MM.1S (cell line): Measurements from ENCODE around the gene LRP5.
"Not testable (repeated sequence)": the region's sequence is repeated elsewhere in the genome, so short reads cannot be mapped to it uniquely, and the experiment has no call there.

ENCODE experiments used
- DNase-seq: peaks from one replicate; pipeline ENCODE4 v3.0.0-alpha.2; 2015
- H2AFZ ChIP-seq: fragments of 300-600 bp; sonication (generic); 2 replicates; pipeline ENCODE4 v1.6.0; 2016; ENCODE audit warnings: antibody characterized with exemption, low read length
- H3F3A ChIP-seq: fragments of 300-600 bp; sonication (generic); 2 replicates; pipeline ENCODE4 v1.6.1; 2016; ENCODE audit warnings: mild to moderate bottlenecking, antibody characterized with exemption, low read length, moderate library complexity, mixed read lengths; ENCODE audit not compliant: insufficient read depth
- H3K27ac ChIP-seq: fragments of 300-600 bp; sonication (generic); 2 replicates; pipeline ENCODE4 v1.5.1; 2016; ENCODE audit warnings: mild to moderate bottlenecking, low read length
- H3K27me3 ChIP-seq: fragments of 300-600 bp; sonication (generic); replicated peaks from 2 replicates; pipeline ENCODE4 v1.6.0; 2016; ENCODE audit warnings: low read length; ENCODE audit not compliant: insufficient read depth
- H3K36me3 ChIP-seq: fragments of 300-600 bp; sonication (generic); replicated peaks from 2 replicates; pipeline ENCODE4 v1.6.1; 2016; ENCODE audit warnings: mild to moderate bottlenecking, low read length, mixed read lengths; ENCODE audit not compliant: insufficient read depth
- H3K4me1 ChIP-seq: fragments of 300-600 bp; sonication (generic); 2 replicates; pipeline ENCODE4 v1.6.1; 2016; ENCODE audit warnings: low read length, mixed read lengths
- H3K4me2 ChIP-seq: fragments of 300-600 bp; sonication (generic); 2 replicates; pipeline ENCODE4 v1.6.0; 2016; ENCODE audit warnings: low read depth, low read length
- H3K4me3 ChIP-seq: fragments of 300-600 bp; sonication (generic); 2 replicates; pipeline ENCODE4 v1.5.1; 2016; ENCODE audit warnings: low read length, mixed read lengths
- H3K79me2 ChIP-seq: fragments of 300-600 bp; sonication (generic); 2 replicates; pipeline ENCODE4 v1.6.1; 2016; ENCODE audit warnings: mixed run types, low read length, mixed read lengths
- H3K9ac ChIP-seq: fragments of 300-600 bp; sonication (generic); 2 replicates; pipeline ENCODE4 v1.6.1; 2016; ENCODE audit warnings: low read length, mixed read lengths
- H3K9me2 ChIP-seq: fragments of 300-600 bp; sonication (generic); replicated peaks from 2 replicates; pipeline ENCODE4 v1.6.1; 2016; ENCODE audit warnings: mild to moderate bottlenecking, low read length, mixed read lengths; ENCODE audit not compliant: insufficient read depth
- H3K9me3 ChIP-seq: fragments of 300-600 bp; sonication (generic); replicated peaks from 2 replicates; pipeline ENCODE4 v1.6.1; 2016; ENCODE audit warnings: mild to moderate bottlenecking, low read length, mixed read lengths; ENCODE audit not compliant: insufficient read depth
- H4K20me1 ChIP-seq: fragments of 300-600 bp; sonication (generic); 2 replicates; pipeline ENCODE4 v1.6.1; 2016; ENCODE audit warnings: mild to moderate bottlenecking, low read length, moderate library complexity, mixed read lengths; ENCODE audit not compliant: insufficient read depth
- CTCF ChIP-seq: fragments of 300-600 bp; sonication (generic); IDR thresholded peaks from 2 replicates; pipeline ENCODE4 v1.5.1; 2016; ENCODE audit warnings: antibody characterized with exemption, low read length, mixed read lengths
- EZH2 ChIP-seq: fragments of 300-600 bp; sonication (generic); optimal IDR thresholded peaks from 2 replicates; pipeline ENCODE3; 2017; ENCODE audit warnings: low read depth, mild to moderate bottlenecking, antibody characterized with exemption, low read length, mixed read lengths
- EZH2phosphoT487 ChIP-seq: fragments of 300-600 bp; sonication (generic); IDR thresholded peaks from 2 replicates; pipeline ENCODE4 v1.6.1; 2018; ENCODE audit warnings: antibody characterized with exemption, low read length

LRP5 gene

GRCh38 chr11:68298659-68299516 is 13.5 kb upstream of the LRP5 start:
- Histone ChIP-seq H3K4me3 (no peak overlapping the region), H3K9me2 (no peaks in the 10 kb centered on the region), H3K36me3 (no peaks in the 10 kb centered on the region), H3K4me2 (no peak overlapping the region), H3K27ac (no peak overlapping the region), H3F3A (no peaks in the 10 kb centered on the region), H4K20me1 (no peaks in the 10 kb centered on the region), H3K79me2 (no peaks in the 10 kb centered on the region), H3K9me3 (no peaks in the 10 kb centered on the region), H3K4me1 (peaks cover 5% of the 10 kb centered on the region), H3K27me3 (no peaks in the 10 kb centered on the region), H3K9ac (no peak overlapping the region), H2AFZ (no peak overlapping the region)
- DNase-seq, result no peak
- TF ChIP-seq EZH2, result no peak
- no peak for TF ChIP-seq CTCF
- TF ChIP-seq EZH2phosphoT487, result no peak

- not testable (repeated sequence) for H3K9me2 ChIP-seq, H4K20me1 ChIP-seq, DNase-seq, H3K79me2 ChIP-seq, H3K4me1 ChIP-seq, H3K9ac ChIP-seq, H3K9me3 ChIP-seq, H3K27ac ChIP-seq, H3K4me3 ChIP-seq, H2AFZ ChIP-seq, H3F3A ChIP-seq, H3K36me3 ChIP-seq, H3K4me2 ChIP-seq, H3K27me3 ChIP-seq
Measured at GRCh38 chr11:68299517-68299879, 12.9 kb upstream of the LRP5 start.

GRCh38 chr11:68300076-68300830 is 12.1 kb upstream of the LRP5 start:
- H3K79me2 ChIP-seq, result no peaks in the 10 kb centered on the region
- no peaks in the 10 kb centered on the region for H3K27me3 ChIP-seq
- H2AFZ ChIP-seq, result no peak overlapping the region
- H3K36me3 ChIP-seq, result no peaks in the 10 kb centered on the region
- TF ChIP-seq EZH2 (no peak), EZH2phosphoT487 (no peak), CTCF (no peak)
- no peaks in the 10 kb centered on the region for H3K9me2 ChIP-seq
- no peak overlapping the region for H3K4me3 ChIP-seq
- H3K9me3 ChIP-seq, result no peaks in the 10 kb centered on the region
- H3K4me1 ChIP-seq, result peaks cover 3% of the 10 kb centered on the region; the same call in 1 of the 2 replicates
- DNase-seq, result no peak
- no peak overlapping the region for H3K9ac ChIP-seq
- no peaks in the 10 kb centered on the region for H3F3A ChIP-seq
- no peak overlapping the region for H3K27ac ChIP-seq
- H4K20me1 ChIP-seq, result no peaks in the 10 kb centered on the region
- H3K4me2 ChIP-seq, result no peak overlapping the region
